ENCODE data around the gene NANOS3. TPM values are rescaled to one million over a fixed set of nuclear protein-coding genes. Genes with fewer than 3 reads are reported as not detected.

Gene NANOS3
- 1 to 10 TPM; 1.1 to 2.7 TPM for total RNA-seq

DNA sequence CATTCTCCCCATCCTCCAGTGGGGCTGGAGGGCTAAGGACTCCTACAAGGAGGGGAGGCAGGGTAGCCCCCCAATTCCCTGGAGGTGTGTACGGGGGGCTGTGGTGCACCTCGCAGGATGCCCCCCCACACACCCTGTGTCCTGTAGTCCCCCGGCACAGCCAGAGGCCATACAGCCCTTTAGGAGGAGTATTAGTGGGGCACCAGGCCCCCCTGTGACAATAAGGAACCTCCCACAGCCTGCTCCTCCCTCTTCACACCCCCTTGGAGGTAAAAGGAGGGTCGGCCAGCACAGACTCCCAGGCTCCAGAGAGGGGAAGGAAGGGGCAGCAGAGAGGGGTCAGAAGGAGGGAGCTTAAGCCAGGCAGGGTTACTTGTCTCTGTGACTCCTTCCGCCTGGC lies at the start of gene NANOS3:
Gene NANOS3, plus strand, starts transcription at position 301 of the 400 bp plus-strand sequence. CDS start 115 bp downstream, outside the sequence.
- intact Hi-C loops (cut with micrococcal nuclease): no loop called here
- H3K4me3 Mint-ChIP-seq: no peak within 1 kb of the TSS
- POLR2A ChIA-PET: no interaction called here

DNA sequence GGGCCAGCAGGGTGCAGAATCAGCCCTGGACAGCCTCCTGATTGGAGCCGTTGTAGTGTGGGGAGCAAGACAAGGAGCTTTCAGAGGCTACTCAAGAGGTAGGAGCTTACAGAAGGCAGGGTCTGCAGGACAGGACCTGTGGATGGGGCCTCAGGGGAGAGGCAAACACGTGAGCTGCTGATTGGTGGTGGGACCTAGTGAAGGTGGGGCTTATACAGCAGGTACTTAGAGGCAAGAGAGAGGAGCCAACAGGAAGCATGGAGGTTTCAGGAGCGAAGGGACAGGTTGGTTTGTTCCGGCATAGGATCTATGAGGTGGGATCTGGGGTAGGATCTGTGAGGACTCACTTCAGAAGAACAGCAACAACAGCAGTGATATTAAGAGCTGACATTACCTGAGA lies 49.3 kb upstream of the NANOS3 start:
- Mint-ChIP-seq H3K4me3 (no peak overlapping the region), H3K36me3 (peaks cover 7% of the 10 kb centered on the region), H3K9me3 (no peaks in the 10 kb centered on the region), H3K4me1 (ENCODE audit: low read depth) (peaks cover 5% of the 10 kb centered on the region), H3K27ac (no peak overlapping the region), H3K27me3 (no peaks in the 10 kb centered on the region)
- ChIA-PET CTCF (interaction anchor here (1.4 kb wide), 1 partner anchor 8 kb away, joined by 3 read pairs; no protein-coding TSS in a partner anchor), POLR2A (interaction anchor here (1.6 kb wide), 1 partner anchor 32 kb away, joined by 4 read pairs; the partner anchor contains the start of gene ZSWIM4)
- no peak for DNase-seq
- intact Hi-C loops (cut with micrococcal nuclease): no loop called here

More for the DNA sequence above, at the start of gene NANOS3:
- peaks cover 7% of the 10 kb centered on the region for H3K27me3 Mint-ChIP-seq
- CTCF ChIA-PET: interaction anchor here (0.6 to 1.9 kb wide), 6 partner anchors 15 to 261 kb away, joined by 3 to 8 read pairs (median 4); no protein-coding TSS in a partner anchor
- H3K9me3 Mint-ChIP-seq: no peaks in the 10 kb centered on the region
- no peak within 1 kb of the TSS for H3K27ac Mint-ChIP-seq
- peaks cover 20% of the 10 kb centered on the region for H3K4me1 Mint-ChIP-seq (ENCODE audit: low read depth)
- H3K36me3 Mint-ChIP-seq: no peaks in the 10 kb centered on the region
- DNase-seq: no peak

DNA sequence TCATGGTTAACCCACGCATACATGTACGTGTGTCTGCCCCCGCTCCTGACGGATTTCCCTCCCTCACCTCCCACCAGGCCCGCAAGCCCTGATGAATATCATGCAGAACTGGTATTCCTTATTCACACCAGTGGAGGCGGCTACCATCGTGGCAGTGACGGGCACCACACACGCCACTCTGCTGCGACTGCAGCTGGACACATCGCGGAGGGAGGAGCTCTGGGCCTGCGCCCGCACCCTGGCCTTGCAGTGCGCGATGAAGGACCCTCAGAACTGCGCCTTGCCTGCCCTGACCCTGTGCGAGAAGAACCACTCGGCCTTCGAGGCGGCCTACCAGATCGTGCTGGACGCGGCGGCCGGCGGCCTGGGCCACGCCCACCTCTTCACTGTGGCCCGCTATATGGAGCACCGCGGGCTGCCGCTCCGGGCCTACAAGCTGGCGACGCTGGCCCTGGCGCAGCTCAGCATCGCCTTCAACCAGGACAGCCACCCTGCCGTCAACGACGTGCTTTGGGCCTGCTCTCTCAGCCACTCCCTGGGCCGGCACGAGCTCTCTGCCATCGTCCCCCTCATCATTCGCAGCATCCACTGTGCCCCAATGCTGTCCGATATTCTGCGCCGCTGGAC lies 46.7 kb upstream of the NANOS3 start:
- ChIA-PET CTCF (interaction anchor here (1.1 kb wide), 1 partner anchor 31 kb away, joined by 5 read pairs; no protein-coding TSS in a partner anchor), POLR2A (interaction anchor here (1.0 kb wide), 1 partner anchor 32 kb away, joined by 3 read pairs; no protein-coding TSS in a partner anchor)
- no peak overlapping the region for H3K4me3 Mint-ChIP-seq
- H3K27ac Mint-ChIP-seq: no peak overlapping the region
- H3K4me1 Mint-ChIP-seq (ENCODE audit: low read depth): peaks cover 20% of the 10 kb centered on the region
- DNase-seq: no peak
- no peaks in the 10 kb centered on the region for H3K9me3 Mint-ChIP-seq
- intact Hi-C loops (cut with micrococcal nuclease): no loop called here
- peaks cover 19% of the 10 kb centered on the region for H3K36me3 Mint-ChIP-seq
- no peaks in the 10 kb centered on the region for H3K27me3 Mint-ChIP-seq

DNA sequence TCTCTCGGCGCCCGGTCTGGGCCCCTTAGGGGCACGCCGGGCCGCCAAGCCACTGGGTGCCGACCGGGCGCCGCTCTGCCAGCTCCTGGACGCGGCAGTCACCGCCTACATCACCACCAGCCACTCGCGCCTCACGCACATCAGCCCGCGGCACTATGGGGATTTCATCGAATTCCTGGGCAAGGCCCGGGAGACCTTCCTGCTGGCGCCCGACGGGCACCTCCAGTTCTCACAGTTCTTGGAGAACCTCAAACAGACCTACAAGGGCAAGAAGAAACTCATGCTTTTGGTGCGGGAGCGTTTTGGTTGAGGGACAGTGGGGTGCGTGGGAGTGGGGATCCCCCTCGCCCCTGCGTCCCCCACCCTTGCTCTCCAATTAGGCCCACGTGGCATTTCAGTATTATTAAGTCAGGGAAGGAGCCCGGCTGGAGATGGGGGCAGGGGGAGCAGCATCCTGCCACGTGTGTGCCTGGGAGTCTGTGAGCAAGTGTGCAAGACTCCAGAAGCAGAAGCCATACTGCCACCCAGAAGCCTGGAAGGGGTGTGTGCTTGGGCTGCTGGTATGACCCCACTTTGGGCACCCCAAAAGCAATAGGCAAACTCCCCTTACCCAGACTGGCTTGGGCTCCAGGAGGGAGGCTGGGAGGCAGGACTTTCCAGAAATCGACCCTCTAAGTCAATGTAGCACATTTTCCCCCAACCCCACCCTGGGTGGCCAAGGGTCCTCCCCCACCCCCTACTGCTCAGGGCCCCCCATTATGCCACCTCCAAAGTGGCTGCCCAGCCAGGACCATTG lies 46.0 kb upstream of the NANOS3 start:
- no peaks in the 10 kb centered on the region for H3K27me3 Mint-ChIP-seq
- intact Hi-C loops (cut with micrococcal nuclease): no loop called here
- CTCF ChIA-PET: interaction anchor here (1.1 kb wide), 1 partner anchor 31 kb away, joined by 5 read pairs; no protein-coding TSS in a partner anchor

DNA sequence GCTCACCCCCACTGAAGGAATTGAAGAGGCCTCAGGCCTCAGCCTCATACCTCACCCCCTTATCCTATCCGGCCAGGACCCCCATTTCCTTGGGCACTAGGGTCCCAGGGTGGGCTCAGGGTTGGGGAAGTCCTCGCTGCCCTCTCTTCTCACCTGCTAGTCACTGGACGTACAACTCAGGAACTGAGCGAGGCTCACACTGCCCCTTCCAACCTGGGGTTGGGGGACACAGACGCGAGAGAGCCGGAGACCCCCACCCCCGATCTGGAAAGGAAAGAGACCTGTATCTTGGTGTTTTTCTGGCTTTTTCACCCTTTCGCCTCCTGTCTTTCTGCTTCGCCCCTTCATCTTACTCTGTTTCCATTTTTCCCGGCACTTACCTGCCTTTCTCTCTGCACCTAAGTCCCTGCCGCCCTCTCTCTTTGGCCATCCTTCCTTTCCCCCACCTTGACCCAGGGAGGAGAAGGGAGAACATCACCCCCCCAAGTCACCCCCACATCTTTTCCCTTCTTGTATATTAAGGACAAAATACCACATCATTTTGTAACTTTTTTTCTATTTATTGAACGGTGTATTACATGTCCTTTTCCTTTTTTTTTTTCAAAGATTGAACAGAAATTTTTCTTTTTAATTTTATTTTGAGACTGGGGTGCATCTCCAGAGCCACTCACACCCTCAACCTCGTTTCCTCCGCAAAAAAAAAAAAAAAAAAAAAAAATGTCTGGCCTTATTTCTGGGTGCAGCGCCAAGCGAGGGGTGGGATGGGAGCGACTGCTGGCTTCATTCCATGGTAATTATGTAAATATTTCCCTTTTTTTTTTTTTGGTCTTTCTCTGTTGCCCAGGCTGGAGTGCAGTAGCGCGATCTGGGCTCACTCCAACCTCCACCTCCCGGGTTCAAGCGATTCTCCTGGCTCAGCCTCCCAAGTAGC lies 45.1 kb upstream of the NANOS3 start:
- intact Hi-C loops (cut with micrococcal nuclease): no loop called here

More for the DNA sequence above, 46.0 kb upstream of the NANOS3 start:
- peaks cover 21% of the 10 kb centered on the region for H3K36me3 Mint-ChIP-seq
- POLR2A ChIA-PET: interaction anchor here (1.0 kb wide), 1 partner anchor 31 kb away, joined by 3 read pairs; no protein-coding TSS in a partner anchor
- H3K4me1 Mint-ChIP-seq (ENCODE audit: low read depth): peaks cover 20% of the 10 kb centered on the region
- no peaks in the 10 kb centered on the region for H3K9me3 Mint-ChIP-seq
- no peak overlapping the region for H3K27ac Mint-ChIP-seq
- no peak overlapping the region for H3K4me3 Mint-ChIP-seq
- DNase-seq: no peak

DNA sequence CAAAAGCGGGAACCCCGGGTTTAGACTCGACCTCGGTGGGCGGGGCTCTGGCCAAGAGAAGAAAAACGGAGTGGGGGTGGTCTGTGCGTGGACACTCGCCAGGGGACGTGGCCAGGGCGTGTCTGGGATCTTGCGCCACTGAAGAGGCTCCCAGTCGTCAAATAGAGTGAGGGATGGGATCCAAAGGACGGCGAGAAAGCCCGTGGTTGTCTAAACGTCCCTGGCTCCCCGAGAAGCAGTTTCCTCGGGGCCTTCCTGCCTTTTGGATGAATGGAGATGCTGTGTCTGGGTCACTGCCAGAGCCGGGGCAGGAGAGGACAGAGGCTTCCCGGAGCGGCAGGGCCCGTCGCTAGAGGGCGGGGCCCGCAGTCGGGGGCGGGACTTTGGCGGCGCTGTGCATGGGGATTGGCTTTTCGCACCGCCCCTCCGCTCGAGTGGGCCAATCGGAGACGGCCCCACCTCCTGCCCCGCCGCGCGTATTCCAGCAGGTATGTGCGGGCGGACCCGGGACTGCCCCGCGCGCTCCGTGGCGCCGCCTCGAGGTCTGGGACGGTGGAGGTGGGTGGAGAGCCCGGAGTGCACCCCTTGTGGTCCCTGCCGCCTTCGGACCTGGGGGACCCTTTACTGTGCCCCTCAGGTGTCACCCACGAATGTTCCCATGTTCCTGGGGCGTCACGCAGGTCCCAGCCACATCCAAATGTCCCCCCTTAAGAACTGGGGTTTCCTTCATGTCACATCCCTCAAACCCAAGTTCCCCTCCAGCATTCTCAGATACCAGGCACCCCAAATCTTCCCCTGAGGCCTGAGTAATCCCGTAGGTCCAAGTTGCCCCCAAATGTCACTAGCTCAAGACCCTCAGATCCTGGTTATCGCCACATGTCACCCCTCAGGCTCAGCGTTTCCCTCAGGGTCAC lies 43.3 kb upstream of the NANOS3 start:
- peak; percentile 97 for DNase-seq
- intact Hi-C loops (cut with micrococcal nuclease): no loop called here
- POLR2A ChIA-PET: interaction anchor here (0.7 to 1.5 kb wide), 3 partner anchors 13 to 46 kb away, joined by 3 to 9 read pairs (median 4); no protein-coding TSS in a partner anchor
- Mint-ChIP-seq H3K4me3 (peak overlapping the region; percentile 78), H3K4me1 (ENCODE audit: low read depth) (peaks cover 38% of the 10 kb centered on the region), H3K36me3 (peaks cover 33% of the 10 kb centered on the region), H3K27ac (peak overlapping the region; percentile 90), H3K9me3 (no peaks in the 10 kb centered on the region), H3K27me3 (no peaks in the 10 kb centered on the region)
- CTCF ChIA-PET: interaction anchor here (1.0 to 4.4 kb wide), 5 partner anchors 14 to 36 kb away, joined by 3 to 49 read pairs (median 4); no protein-coding TSS in a partner anchor

More for the DNA sequence above, 45.1 kb upstream of the NANOS3 start:
- no peak overlapping the region for H3K27ac Mint-ChIP-seq
- no peak for DNase-seq
- H3K27me3 Mint-ChIP-seq: no peaks in the 10 kb centered on the region
- H3K36me3 Mint-ChIP-seq: peaks cover 23% of the 10 kb centered on the region
- no peaks in the 10 kb centered on the region for H3K9me3 Mint-ChIP-seq
- ChIA-PET POLR2A (interaction anchor here (1.2 kb wide), 1 partner anchor 27 kb away, joined by 3 read pairs; no protein-coding TSS in a partner anchor), CTCF (no interaction called here)
- H3K4me1 Mint-ChIP-seq (ENCODE audit: low read depth): peaks cover 27% of the 10 kb centered on the region
- no peak overlapping the region for H3K4me3 Mint-ChIP-seq

DNA sequence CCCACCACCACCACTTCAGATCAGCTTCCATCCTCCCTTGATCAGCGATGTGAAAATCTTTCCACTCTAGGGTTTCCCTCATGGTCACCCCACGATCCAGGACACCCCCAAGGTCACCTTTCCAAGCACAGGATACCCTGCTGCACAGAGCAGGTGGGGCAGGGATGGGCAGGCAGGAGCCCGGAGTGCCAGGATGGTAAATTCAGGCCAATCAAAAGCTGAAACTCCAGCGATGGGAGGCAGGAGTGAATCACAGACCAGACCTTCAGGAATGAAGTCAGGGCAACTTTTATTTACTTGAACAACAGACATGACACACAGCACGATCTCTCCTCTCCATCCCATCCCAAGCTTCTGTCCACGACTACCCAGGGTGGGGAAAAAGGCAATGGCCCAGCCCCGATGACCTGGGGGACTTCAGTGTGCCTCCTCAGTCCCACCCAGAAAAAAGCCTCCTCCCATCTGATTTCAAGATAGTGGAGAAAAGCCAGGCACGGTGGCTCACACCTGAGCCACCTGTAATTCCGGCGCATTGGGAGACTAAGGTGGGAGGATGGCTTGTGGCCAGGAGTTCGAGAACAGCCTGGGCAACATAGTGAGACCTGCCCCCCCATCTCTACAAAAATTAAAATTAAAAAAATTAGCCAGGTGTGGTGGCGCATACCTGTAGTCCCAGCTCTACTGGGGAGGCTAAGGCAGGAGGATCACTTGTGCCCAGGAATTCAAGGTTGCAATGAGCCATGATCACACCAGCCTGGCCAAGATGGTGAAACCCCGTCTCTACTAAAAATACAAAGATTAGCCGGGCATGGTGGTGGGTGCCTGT lies 42.5 kb upstream of the NANOS3 start:
- Mint-ChIP-seq H3K4me3 (peak overlapping the region; percentile 62), H3K4me1 (ENCODE audit: low read depth) (peaks cover 39% of the 10 kb centered on the region), H3K9me3 (no peaks in the 10 kb centered on the region), H3K36me3 (peaks cover 41% of the 10 kb centered on the region), H3K27me3 (no peaks in the 10 kb centered on the region), H3K27ac (peak overlapping the region; percentile 90)
- DNase-seq: no peak
- POLR2A ChIA-PET: interaction anchor here (0.7 to 1.5 kb wide), 2 partner anchors 12 to 47 kb away, joined by 4 to 9 read pairs; no protein-coding TSS in a partner anchor
- intact Hi-C loops (cut with micrococcal nuclease): loop anchor here (5.0 kb wide), 2 partner anchors 533 to 667 kb away; no protein-coding TSS in a partner anchor
- CTCF ChIA-PET: interaction anchor here (1.0 to 4.4 kb wide), 5 partner anchors 13 to 37 kb away, joined by 3 to 49 read pairs (median 4); no protein-coding TSS in a partner anchor

DNA sequence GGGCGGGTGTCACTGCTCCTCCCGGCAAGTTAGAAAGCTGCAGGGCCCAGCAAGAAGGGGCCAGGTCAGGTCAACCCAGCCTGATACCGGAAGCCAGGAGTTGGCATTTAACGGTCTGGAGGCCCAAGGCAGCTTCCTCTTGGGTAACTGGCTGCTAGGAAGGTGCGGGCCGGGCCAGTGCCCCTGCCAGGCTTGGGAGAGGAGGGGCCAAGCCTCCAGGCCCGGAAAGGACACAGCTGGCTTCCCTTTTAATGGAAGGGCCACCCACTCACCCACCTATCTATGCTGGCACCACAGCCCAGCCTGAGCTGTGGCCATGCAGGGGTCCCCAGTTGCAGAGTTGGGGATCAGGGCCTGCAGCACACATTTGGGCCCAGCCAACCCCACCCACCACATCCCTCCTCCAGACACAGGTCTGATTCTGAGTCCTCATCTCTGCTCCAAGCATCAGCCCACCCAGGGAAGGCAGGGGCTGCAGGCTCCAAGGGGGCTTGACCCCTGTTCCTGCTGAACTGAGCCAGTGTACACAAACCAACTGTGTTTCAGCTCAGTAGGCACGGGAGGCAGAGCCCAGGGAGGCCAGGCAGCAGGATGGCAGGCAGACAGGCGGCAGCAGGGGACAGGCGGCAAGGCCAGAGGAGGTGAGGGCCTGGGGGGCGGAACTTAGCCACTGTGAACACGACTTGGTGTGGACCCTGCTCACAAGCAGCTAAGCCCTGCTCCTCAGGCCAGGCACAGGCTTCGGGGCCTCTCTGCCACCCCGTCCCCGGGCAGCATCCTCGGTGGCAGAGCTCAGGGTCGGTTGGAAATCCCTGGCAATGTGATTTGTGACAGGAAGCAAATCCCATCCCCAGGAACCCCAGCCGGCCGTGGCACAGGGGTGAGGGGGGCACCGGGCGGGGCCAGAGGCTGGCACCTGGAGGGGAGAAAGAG lies 40.9 kb upstream of the NANOS3 start:
- Mint-ChIP-seq H3K27ac (peak overlapping the region; percentile 97), H3K36me3 (peaks cover 50% of the 10 kb centered on the region), H3K4me3 (peak overlapping the region; percentile 80), H3K4me1 (ENCODE audit: low read depth) (peaks cover 39% of the 10 kb centered on the region), H3K27me3 (no peaks in the 10 kb centered on the region), H3K9me3 (no peaks in the 10 kb centered on the region)
- intact Hi-C loops (cut with micrococcal nuclease): loop anchor here (2.0 to 5.0 kb wide), 3 partner anchors 15 to 669 kb away; no protein-coding TSS in a partner anchor
- POLR2A ChIA-PET: interaction anchor here (0.7 to 5.3 kb wide), 5 partner anchors 13 to 48 kb away, joined by 3 to 80 read pairs (median 9); partner anchors contain the start of gene ZSWIM4
- CTCF ChIA-PET: interaction anchor here (0.8 to 4.4 kb wide), 8 partner anchors 8 to 88 kb away, joined by 3 to 49 read pairs (median 4); a partner anchor contains a TSS
- no peak for DNase-seq

All from activated CD4-positive, alpha-beta memory T cell treated with anti-CD3 and anti-CD28 coated beads for 36 hours (primary cell).